Activated B cell treated with CpG ODN at 0.5 μM for 24 hours (primary cell): Measurements from ENCODE around the gene RAP1GDS1. TPM values are rescaled to one million over a fixed set of nuclear protein-coding genes. Genes with fewer than 3 reads are reported as not detected.

Experiments used
- ATAC-seq: fragments of 200-7000 bp; cut with Tn5 transposase; one replicate; pipeline ENCODE4 v1.10.0; 2021; ENCODE audit warnings: low read depth, mild to moderate bottlenecking, moderate library complexity
- CTCF ChIA-PET: fragments of 350-600 bp; sonication (Branson Sonifier 250); formaldehyde crosslinking; loops from one replicate; lab custom pipeline; 2021; ENCODE audit warnings: antibody characterized with exemption; lab: Charles Lee
- POLR2A ChIA-PET: fragments of 350-600 bp; sonication (Branson Sonifier 250); formaldehyde crosslinking; loops from one replicate; lab custom pipeline; 2021; ENCODE audit warnings: antibody characterized with exemption; lab: Charles Lee
- DNase-seq: peaks from one replicate; pipeline ENCODE4 v3.0.0; 2022
- H3K27ac Mint-ChIP-seq: one replicate; pipeline ENCODE4 v1.8.0; 2020; ENCODE audit warnings: mixed read lengths
- H3K27me3 Mint-ChIP-seq: one replicate; pipeline ENCODE4 v1.8.0; 2021; ENCODE audit warnings: mixed read lengths
- H3K36me3 Mint-ChIP-seq: one replicate; pipeline ENCODE4 v1.8.0; 2021; ENCODE audit warnings: low read depth, mixed read lengths
- H3K4me1 Mint-ChIP-seq: one replicate; pipeline ENCODE4 v1.8.0; 2021; ENCODE audit warnings: mixed read lengths
- H3K4me3 Mint-ChIP-seq: one replicate; pipeline ENCODE4 v1.8.0; 2020; ENCODE audit warnings: mild to moderate bottlenecking, mixed read lengths
- H3K9me3 Mint-ChIP-seq: one replicate; pipeline ENCODE4 v1.8.0; 2020; ENCODE audit warnings: mixed read lengths
- CTCF ChIP-seq: fragments of 200-600 bp; IDR thresholded peaks from one replicate; pipeline ENCODE4 v1.8.0; 2022; ENCODE audit warnings: antibody characterized with exemption, mild to moderate bottlenecking
- intact Hi-C: fragments of 100-400 bp; cut with micrococcal nuclease; formaldehyde crosslinking; loops from one replicate; pipeline ENCODE4 v1.15.1; 2024
- total RNA-seq: library from RNA; stranded (reverse); gene quantifications from 2 replicates; pipeline ENCODE4 v1.2.3, GENCODE V29; 2022

RAP1GDS1 gene
- total RNA-seq, 1 donor from 2014 or later = 54.6 TPM

GRCh38 chr4:98485816-98486345 is 224.7 kb downstream of the RAP1GDS1 start:
- no peak overlapping the region for H3K4me3 Mint-ChIP-seq
- H3K9me3 Mint-ChIP-seq = no peaks in the 10 kb centered on the region
- TF ChIP-seq CTCF = no peak
- ChIA-PET CTCF (no interaction called here), POLR2A (interaction anchor here (0.6 kb wide), 1 partner anchor 444 kb away, joined by 5 read pairs; no protein-coding TSS in a partner anchor)
- no peak for ATAC-seq
- intact Hi-C loops = no loop called here
- H3K4me1 Mint-ChIP-seq = peaks cover 20% of the 10 kb centered on the region
- no peak overlapping the region for H3K27ac Mint-ChIP-seq
- DNase-seq = no peak
- no peaks in the 10 kb centered on the region for H3K36me3 Mint-ChIP-seq
- H3K27me3 Mint-ChIP-seq = no peaks in the 10 kb centered on the region

- intact Hi-C loops = no loop called here
- TF ChIP-seq CTCF = no peak
- CTCF ChIA-PET = no interaction called here
These were observed 229.1 kb downstream of the RAP1GDS1 start for GRCh38 chr4:98490251-98490650.

DNA sequence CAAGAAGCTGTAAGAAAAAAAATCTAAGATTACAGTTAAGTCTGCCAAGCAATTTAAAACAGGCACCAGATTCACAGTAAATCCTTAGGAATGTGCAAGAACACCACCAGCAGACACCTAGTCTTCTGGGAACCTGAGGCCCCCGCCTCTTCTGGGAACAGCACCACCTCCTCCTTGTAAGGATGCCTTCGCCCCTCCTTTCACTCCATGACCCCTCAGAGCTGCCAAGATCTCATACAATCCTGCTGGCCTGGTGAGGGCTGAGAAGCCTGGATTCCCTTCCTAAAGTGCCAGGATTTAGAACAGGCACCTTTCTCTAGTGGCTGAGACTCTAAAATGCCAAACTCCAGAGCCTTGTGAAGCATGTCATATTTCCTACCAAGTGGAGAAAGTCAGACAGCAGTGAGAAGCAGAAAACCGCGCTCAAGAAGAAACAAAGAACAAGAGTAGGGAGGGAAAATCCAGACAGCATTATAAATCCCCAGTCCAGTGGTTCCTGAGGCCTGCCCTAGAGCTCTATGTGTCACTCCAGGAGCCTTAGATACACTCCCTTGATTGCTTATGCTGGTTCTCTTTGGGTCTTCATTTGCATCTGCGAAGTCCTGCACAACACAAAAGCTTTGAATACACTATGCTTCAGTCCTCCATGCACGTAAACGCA is 230.8 kb downstream of the RAP1GDS1 start:
- no peaks in the 10 kb centered on the region for H3K4me1 Mint-ChIP-seq
- CTCF ChIA-PET = interaction anchor here (1.4 kb wide), 1 partner anchor 24 kb away, joined by 4 read pairs; no protein-coding TSS in a partner anchor
- no peak overlapping the region for H3K27ac Mint-ChIP-seq
- H3K4me3 Mint-ChIP-seq = no peak overlapping the region
- DNase-seq = no peak
- intact Hi-C loops = no loop called here
- no peak for TF ChIP-seq CTCF
- no peak for ATAC-seq
- POLR2A ChIA-PET = interaction anchor here (0.7 kb wide), 1 partner anchor 339 kb away, joined by 5 read pairs; no protein-coding TSS in a partner anchor
- H3K36me3 Mint-ChIP-seq = no peaks in the 10 kb centered on the region
- H3K9me3 Mint-ChIP-seq = no peaks in the 10 kb centered on the region
- H3K27me3 Mint-ChIP-seq = no peaks in the 10 kb centered on the region

More at GRCh38 chr4:98490251-98490650, 229.1 kb downstream of the RAP1GDS1 start:
- DNase-seq (no peak), ATAC-seq (no peak)
- Mint-ChIP-seq H3K27ac (no peak overlapping the region), H3K4me3 (no peak overlapping the region), H3K36me3 (no peaks in the 10 kb centered on the region), H3K4me1 (no peaks in the 10 kb centered on the region), H3K27me3 (no peaks in the 10 kb centered on the region), H3K9me3 (no peaks in the 10 kb centered on the region)
- POLR2A ChIA-PET = no interaction called here

GRCh38 chr4:98493296-98493695 is 232.1 kb downstream of the RAP1GDS1 start:
- no peaks in the 10 kb centered on the region for H3K4me1 Mint-ChIP-seq
- POLR2A ChIA-PET = no interaction called here
- H3K27me3 Mint-ChIP-seq = no peaks in the 10 kb centered on the region
- intact Hi-C loops = no loop called here
- H3K4me3 Mint-ChIP-seq = no peak overlapping the region
- no peaks in the 10 kb centered on the region for H3K36me3 Mint-ChIP-seq
- CTCF ChIA-PET = no interaction called here
- H3K27ac Mint-ChIP-seq = no peak overlapping the region
- no peak for TF ChIP-seq CTCF
- DNase-seq = no peak
- no peak for ATAC-seq
- no peaks in the 10 kb centered on the region for H3K9me3 Mint-ChIP-seq

Other genes starting within 250 kb of the RAP1GDS1 start
- gene STPG2, start 117.9 kb upstream of the RAP1GDS1 start, total RNA-seq = 0.37 and 0.69 TPM in 2 replicates